GM23338 (cell line): Measurements from ENCODE around the gene ERMARD.

ENCODE experiments used
- CREB1 ChIP-seq: fragments of 250-450 bp; sonication (Bioruptor Pico); IDR thresholded peaks from 2 replicates; pipeline ENCODE4 v1.5.0; 2020; ENCODE audit warnings: low read depth, mild to moderate bottlenecking, moderate library complexity
- EZH2 ChIP-seq: fragments of 200-600 bp; sonication (generic); IDR thresholded peaks from one replicate; pipeline ENCODE4 v1.8.0; 2017; ENCODE audit warnings: antibody characterized with exemption, mild to moderate bottlenecking, low read depth; ENCODE audit not compliant: unreplicated experiment
- EZH2phosphoT487 ChIP-seq: fragments of 200-600 bp; sonication (generic); IDR thresholded peaks from one replicate; pipeline ENCODE4 v1.8.1; 2018; ENCODE audit warnings: antibody characterized with exemption; ENCODE audit not compliant: unreplicated experiment
- JUNB ChIP-seq: IDR thresholded peaks from one replicate; pipeline ENCODE4 v1.6.1; 2016; ENCODE audit warnings: antibody characterized with exemption; ENCODE audit not compliant: unreplicated experiment
- NANOG ChIP-seq: IDR thresholded peaks from 2 replicates; pipeline ENCODE4 v1.6.1; 2016; ENCODE audit warnings: antibody characterized with exemption, borderline replicate concordance
- POLR2AphosphoS5 ChIP-seq: IDR thresholded peaks from 2 replicates; pipeline ENCODE4 v1.6.1; 2016; ENCODE audit warnings: antibody characterized with exemption, low read depth
- STAT1 ChIP-seq: IDR thresholded peaks from one replicate; pipeline ENCODE4 v1.6.1; 2016; ENCODE audit warnings: antibody characterized with exemption; ENCODE audit not compliant: unreplicated experiment
- ZNF114 ChIP-seq: fragments of 250-450 bp; sonication (Bioruptor Pico); IDR thresholded peaks from 2 replicates; pipeline ENCODE4 v1.5.0; 2020; ENCODE audit warnings: mild to moderate bottlenecking, moderate library complexity
- ZNF331 ChIP-seq: fragments of 250-450 bp; sonication (Bioruptor Pico); IDR thresholded peaks from 2 replicates; pipeline ENCODE4 v1.5.0; 2020; ENCODE audit warnings: low read depth, mild to moderate bottlenecking, moderate library complexity
- TF ChIP-seq, protein P1 (sequence below), 2 experiments: fragments of 200-600 bp in 1 of 2; sonication (generic) in 1 of 2; conservative IDR thresholded peaks; 2 replicates each; pipeline versions ENCODE4 v1.5.1 to v1.6.1; 2016 to 2017; ENCODE audit warnings: antibody characterized with exemption in 2 of 2, low read depth in 2 of 2, mild to moderate bottlenecking in 2 of 2, moderate library complexity in 1 of 2
- TF ChIP-seq, protein P2 (sequence below): IDR thresholded peaks from one replicate; pipeline ENCODE4 v1.6.1; 2018; ENCODE audit warnings: antibody characterized with exemption; ENCODE audit not compliant: unreplicated experiment
- TF ChIP-seq, protein P3 (sequence below): fragments of 250-450 bp; sonication (Bioruptor Pico); IDR thresholded peaks from 2 replicates; pipeline ENCODE4 v1.5.0; 2020; ENCODE audit warnings: mild to moderate bottlenecking, moderate library complexity
- TF ChIP-seq, protein P4 (sequence below): IDR thresholded peaks from 2 replicates; pipeline ENCODE4 v1.6.1; 2016; ENCODE audit warnings: antibody characterized with exemption

DNA sequence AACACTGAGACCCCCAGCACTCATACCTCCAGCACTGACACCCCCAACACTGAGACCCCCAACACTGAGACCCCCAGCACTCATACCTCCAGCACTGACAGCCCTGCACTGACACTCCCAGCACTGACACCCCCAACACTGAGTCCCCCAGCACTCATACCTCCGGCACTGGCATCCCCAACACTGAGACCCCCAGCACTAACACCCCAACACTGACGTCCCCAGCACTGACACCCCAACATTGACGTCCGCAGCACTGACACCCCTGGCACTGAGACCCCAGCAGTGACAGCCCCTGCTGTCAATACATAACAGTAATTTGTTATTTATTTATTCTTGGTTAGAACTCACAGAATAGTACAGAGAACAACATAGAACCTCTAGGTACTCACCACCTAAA, 58.0 kb downstream of the ERMARD start:
- TF ChIP-seq CREB1 (CRISPR knock-in tag) (no peak), EZH2 (no peak), POLR2AphosphoS5 (no peak), EZH2phosphoT487 (no peak), JUNB (no peak), STAT1 (no peak), NANOG (no peak), ZNF331 (CRISPR knock-in tag) (no peak), ZNF114 (CRISPR knock-in tag) (no peak)
- TF ChIP-seq, protein P1, sequence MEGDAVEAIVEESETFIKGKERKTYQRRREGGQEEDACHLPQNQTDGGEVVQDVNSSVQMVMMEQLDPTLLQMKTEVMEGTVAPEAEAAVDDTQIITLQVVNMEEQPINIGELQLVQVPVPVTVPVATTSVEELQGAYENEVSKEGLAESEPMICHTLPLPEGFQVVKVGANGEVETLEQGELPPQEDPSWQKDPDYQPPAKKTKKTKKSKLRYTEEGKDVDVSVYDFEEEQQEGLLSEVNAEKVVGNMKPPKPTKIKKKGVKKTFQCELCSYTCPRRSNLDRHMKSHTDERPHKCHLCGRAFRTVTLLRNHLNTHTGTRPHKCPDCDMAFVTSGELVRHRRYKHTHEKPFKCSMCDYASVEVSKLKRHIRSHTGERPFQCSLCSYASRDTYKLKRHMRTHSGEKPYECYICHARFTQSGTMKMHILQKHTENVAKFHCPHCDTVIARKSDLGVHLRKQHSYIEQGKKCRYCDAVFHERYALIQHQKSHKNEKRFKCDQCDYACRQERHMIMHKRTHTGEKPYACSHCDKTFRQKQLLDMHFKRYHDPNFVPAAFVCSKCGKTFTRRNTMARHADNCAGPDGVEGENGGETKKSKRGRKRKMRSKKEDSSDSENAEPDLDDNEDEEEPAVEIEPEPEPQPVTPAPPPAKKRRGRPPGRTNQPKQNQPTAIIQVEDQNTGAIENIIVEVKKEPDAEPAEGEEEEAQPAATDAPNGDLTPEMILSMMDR (conservative IDR thresholded peaks at IDR 0.05; ENCODE audit: low read depth in 2 of 2): no peak
- TF ChIP-seq, protein P2, sequence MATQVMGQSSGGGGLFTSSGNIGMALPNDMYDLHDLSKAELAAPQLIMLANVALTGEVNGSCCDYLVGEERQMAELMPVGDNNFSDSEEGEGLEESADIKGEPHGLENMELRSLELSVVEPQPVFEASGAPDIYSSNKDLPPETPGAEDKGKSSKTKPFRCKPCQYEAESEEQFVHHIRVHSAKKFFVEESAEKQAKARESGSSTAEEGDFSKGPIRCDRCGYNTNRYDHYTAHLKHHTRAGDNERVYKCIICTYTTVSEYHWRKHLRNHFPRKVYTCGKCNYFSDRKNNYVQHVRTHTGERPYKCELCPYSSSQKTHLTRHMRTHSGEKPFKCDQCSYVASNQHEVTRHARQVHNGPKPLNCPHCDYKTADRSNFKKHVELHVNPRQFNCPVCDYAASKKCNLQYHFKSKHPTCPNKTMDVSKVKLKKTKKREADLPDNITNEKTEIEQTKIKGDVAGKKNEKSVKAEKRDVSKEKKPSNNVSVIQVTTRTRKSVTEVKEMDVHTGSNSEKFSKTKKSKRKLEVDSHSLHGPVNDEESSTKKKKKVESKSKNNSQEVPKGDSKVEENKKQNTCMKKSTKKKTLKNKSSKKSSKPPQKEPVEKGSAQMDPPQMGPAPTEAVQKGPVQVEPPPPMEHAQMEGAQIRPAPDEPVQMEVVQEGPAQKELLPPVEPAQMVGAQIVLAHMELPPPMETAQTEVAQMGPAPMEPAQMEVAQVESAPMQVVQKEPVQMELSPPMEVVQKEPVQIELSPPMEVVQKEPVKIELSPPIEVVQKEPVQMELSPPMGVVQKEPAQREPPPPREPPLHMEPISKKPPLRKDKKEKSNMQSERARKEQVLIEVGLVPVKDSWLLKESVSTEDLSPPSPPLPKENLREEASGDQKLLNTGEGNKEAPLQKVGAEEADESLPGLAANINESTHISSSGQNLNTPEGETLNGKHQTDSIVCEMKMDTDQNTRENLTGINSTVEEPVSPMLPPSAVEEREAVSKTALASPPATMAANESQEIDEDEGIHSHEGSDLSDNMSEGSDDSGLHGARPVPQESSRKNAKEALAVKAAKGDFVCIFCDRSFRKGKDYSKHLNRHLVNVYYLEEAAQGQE: no peak
- TF ChIP-seq, protein P3, sequence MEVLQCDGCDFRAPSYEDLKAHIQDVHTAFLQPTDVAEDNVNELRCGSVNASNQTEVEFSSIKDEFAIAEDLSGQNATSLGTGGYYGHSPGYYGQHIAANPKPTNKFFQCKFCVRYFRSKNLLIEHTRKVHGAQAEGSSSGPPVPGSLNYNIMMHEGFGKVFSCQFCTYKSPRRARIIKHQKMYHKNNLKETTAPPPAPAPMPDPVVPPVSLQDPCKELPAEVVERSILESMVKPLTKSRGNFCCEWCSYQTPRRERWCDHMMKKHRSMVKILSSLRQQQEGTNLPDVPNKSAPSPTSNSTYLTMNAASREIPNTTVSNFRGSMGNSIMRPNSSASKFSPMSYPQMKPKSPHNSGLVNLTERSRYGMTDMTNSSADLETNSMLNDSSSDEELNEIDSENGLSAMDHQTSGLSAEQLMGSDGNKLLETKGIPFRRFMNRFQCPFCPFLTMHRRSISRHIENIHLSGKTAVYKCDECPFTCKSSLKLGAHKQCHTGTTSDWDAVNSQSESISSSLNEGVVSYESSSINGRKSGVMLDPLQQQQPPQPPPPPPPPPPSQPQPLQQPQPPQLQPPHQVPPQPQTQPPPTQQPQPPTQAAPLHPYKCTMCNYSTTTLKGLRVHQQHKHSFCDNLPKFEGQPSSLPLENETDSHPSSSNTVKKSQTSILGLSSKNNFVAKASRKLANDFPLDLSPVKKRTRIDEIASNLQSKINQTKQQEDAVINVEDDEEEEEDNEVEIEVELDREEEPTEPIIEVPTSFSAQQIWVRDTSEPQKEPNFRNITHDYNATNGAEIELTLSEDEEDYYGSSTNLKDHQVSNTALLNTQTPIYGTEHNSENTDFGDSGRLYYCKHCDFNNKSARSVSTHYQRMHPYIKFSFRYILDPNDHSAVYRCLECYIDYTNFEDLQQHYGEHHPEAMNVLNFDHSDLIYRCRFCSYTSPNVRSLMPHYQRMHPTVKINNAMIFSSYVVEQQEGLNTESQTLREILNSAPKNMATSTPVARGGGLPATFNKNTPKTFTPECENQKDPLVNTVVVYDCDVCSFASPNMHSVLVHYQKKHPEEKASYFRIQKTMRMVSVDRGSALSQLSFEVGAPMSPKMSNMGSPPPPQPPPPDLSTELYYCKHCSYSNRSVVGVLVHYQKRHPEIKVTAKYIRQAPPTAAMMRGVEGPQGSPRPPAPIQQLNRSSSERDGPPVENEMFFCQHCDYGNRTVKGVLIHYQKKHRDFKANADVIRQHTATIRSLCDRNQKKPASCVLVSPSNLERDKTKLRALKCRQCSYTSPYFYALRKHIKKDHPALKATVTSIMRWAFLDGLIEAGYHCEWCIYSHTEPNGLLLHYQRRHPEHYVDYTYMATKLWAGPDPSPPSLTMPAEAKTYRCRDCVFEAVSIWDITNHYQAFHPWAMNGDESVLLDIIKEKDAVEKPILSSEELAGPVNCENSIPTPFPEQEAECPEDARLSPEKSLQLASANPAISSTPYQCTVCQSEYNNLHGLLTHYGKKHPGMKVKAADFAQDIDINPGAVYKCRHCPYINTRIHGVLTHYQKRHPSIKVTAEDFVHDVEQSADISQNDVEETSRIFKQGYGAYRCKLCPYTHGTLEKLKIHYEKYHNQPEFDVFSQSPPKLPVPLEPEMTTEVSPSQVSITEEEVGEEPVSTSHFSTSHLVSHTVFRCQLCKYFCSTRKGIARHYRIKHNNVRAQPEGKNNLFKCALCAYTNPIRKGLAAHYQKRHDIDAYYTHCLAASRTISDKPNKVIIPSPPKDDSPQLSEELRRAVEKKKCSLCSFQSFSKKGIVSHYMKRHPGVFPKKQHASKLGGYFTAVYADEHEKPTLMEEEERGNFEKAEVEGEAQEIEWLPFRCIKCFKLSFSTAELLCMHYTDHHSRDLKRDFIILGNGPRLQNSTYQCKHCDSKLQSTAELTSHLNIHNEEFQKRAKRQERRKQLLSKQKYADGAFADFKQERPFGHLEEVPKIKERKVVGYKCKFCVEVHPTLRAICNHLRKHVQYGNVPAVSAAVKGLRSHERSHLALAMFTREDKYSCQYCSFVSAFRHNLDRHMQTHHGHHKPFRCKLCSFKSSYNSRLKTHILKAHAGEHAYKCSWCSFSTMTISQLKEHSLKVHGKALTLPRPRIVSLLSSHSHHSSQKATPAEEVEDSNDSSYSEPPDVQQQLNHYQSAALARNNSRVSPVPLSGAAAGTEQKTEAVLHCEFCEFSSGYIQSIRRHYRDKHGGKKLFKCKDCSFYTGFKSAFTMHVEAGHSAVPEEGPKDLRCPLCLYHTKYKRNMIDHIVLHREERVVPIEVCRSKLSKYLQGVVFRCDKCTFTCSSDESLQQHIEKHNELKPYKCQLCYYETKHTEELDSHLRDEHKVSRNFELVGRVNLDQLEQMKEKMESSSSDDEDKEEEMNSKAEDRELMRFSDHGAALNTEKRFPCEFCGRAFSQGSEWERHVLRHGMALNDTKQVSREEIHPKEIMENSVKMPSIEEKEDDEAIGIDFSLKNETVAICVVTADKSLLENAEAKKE: no peak
- TF ChIP-seq, protein P4, sequence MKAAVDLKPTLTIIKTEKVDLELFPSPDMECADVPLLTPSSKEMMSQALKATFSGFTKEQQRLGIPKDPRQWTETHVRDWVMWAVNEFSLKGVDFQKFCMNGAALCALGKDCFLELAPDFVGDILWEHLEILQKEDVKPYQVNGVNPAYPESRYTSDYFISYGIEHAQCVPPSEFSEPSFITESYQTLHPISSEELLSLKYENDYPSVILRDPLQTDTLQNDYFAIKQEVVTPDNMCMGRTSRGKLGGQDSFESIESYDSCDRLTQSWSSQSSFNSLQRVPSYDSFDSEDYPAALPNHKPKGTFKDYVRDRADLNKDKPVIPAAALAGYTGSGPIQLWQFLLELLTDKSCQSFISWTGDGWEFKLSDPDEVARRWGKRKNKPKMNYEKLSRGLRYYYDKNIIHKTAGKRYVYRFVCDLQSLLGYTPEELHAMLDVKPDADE: no peak
